Smooth muscle cell of the brain vasculature (primary cell): ENCODE measurements around the gene GNAT1.
"Not testable (repeated sequence)": the region's sequence is repeated elsewhere in the genome, so short reads cannot be mapped to it uniquely, and the experiment has no call there.

Experiments
- DNase-seq: peaks from one replicate; pipeline ENCODE4 v3.0.0-alpha.2; 2012; ENCODE audit warnings: low read depth, low spot score

The GNAT1 gene

DNA sequence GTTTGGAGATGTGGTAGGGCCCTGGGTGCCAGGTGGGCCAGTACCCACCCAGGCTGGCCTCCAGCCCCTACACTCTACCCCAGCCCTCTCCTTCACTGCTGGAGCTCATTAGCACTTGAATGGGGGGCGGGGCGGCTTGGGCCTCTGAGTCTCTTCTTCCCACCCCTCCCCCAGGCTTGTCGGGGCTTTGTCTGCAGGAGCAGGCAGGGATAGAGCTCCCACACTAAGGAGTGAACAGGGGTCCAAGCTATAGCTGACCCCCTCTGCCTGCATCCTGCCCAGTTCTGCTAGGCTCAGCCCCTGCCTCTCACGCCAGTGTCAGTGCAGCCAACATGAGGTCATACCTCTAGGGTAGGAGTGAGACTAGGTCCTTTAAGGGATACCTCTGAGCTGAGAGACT, 49.8 kb downstream of the GNAT1 start:
- no peak for DNase-seq

DNA sequence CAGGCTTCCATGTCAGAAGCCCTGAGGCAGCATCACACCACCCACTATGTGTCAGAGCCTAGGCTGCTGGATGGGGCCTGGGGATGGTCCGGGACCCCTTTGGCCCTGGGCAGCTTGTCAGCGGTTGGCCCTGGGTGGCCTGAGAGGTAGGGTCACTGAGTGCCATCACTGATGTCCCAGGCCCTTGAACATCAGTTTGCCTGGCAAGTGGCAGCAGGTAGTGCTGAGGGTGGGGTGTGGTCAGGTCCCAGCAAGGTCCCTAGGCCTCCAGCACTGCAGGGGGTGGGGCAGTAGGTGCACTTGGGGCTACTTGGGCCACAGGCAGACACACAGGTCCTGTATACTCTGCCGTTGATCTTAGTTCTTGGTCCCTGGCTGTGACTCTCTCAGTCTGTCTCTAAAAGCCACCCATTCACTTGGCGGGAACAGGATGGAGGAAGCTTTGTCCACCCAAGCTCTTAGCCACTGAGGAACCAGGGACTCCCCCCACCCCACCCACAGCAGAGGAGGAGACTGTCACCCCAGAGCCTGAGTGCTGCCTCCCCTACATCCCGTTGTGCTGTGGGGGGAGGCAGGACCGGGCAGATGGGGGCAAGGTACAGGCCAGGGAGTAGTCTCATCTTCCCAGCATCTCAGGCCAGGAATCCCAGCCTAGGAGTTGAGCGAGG, 50.4 kb downstream of the GNAT1 start:
- DNase-seq = no peak

DNA sequence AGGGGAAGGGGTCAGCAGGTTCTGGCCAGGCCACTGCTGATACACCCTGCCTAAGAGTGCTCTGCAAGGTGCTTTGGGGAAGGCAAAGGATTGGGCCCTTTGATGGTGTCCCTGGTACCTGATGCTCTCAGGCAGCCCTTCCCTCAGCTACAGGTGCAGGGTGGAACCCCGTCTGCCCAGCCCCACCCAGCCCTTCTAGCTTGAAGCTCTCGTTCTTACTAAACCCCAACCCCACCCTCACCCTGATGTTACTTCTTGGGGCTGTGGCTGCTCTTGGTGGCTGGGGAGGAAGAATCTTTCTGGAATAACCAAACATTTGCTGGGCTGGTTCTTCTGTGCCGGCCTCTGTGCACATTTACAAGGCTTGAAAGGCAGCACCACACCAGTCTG, 51.0 kb downstream of the GNAT1 start:
- no peak for DNase-seq

DNA sequence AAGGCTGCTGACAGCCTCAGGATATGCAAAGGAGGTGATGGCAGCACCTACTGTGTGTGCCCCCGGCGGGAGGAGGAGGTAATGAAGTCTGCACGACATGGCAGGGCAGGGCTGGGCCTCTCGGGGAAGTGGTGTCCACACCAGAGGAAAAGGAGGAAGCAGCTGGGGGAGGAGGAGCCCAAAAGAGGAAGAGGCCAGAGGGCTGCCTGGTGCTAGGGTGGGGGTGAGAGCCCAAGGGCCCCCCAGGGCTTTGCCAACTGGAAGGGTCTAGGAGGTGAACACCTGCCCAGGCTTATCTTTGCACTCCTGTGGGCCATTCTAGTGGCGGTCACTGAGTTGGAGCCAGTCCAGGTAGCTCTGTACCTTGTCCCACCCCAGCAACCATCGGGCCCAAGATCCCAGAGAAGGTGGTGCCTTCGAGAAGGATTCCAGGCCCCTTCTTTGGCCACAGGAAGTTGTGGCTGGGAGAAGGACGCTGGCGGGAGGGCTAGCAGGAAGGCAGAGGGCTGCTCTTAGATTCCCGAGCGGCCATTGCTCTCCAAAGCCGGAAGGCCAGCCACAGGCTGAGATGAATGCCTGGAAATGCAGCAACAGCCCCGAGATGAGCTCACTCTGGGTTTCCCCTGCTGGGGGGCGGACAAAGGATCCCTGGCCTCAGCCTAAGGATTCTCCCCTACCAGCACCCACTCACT, 51.6 kb downstream of the GNAT1 start:
- DNase-seq = no peak

DNA sequence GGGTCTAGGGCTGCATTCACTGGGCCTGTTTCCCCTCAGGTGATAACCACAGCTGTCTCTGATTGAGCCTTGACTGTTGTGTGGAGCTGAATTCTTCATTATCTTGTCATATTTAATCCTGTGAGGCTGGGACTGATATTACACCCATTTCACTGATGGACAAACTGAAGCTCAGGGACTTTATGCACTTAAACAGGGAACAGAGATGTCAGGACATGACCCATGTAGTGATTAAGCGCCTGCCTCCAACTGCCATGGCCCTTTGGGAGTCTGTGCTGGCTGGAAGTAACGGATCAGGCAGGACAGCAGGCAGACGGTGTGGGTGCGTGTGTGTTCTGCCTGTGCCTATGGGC, 52.1 kb downstream of the GNAT1 start:
- DNase-seq = no peak

DNA sequence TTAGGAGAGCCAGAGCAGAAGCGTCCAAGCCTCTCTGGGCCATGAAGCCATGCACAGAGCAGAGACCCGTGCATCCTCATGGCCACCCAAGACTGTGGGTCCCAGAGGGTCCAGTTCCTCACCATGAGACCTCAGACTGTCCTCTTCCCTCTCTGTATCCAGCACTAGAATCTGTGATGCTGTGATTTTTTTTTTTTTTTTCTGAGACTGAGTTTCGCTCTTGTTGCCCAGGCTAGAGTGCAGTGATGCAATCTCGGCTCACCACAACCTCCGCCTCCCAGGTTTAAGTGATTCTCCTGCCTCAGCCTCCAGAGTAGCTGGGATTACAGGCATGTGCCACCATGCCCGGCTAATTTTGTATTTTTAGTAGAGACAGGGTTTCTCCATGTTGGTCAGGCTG, 53.4 kb downstream of the GNAT1 start:
- not testable (repeated sequence) for DNase-seq

DNA sequence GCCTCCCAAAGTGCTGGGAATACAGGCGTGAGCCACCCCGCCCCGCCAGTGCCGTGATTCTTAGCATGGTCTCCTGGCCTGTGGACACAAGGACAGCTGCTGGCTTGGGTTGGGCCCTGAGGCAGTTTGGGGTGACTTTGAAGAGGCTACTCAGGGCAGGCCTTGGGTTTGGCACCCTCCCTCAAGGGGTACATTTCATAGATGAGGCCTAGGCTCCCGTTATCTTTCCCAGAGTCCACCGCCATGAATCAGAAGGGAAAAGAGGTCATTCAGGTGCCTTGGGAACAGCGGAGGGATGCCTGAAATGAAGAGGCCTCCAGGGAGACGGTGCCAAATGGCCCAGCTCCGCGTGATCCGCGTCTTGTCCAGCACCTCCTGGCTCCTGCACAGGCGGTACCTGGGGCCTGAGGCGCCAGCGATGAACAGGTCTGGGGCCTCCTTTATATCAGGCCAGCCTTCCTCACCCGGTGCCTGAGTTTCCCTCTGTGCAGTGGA, 53.9 kb downstream of the GNAT1 start:
- no peak for DNase-seq

DNA sequence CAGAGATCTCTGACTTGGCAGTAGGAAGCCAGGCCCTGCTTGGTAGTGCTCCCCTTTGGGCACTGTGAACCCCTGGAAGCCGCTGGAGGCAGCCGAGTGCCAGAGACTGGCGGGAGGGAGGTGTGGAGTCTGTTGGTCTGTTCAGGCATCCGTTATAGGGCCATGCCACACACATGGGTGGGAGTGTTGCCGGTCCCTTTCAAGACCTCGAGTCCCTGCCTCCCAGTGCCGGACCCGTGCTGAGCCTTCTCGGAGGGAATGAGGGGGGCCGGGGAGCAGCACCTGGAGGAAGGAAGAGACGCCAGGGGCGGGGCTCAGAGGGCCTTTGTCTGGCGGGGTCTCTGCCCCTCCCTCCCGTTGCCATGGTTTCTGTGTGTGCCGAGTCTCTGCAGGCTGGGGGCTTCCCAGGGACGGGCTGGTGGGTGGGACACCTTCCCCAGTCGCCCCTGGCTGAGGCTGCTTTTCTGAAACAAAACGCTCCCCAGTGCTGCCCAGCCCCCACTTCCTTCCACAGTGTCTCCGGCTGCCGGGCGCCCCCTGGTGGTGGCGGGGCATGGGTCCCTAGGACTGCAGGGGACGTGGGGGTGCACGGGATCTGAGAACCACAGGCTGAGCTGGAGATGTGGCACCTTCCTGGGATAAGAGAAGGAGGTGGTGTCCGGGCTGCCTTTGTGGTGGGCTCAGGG, 54.6 kb downstream of the GNAT1 start:
- peak; percentile 82 for DNase-seq

DNA sequence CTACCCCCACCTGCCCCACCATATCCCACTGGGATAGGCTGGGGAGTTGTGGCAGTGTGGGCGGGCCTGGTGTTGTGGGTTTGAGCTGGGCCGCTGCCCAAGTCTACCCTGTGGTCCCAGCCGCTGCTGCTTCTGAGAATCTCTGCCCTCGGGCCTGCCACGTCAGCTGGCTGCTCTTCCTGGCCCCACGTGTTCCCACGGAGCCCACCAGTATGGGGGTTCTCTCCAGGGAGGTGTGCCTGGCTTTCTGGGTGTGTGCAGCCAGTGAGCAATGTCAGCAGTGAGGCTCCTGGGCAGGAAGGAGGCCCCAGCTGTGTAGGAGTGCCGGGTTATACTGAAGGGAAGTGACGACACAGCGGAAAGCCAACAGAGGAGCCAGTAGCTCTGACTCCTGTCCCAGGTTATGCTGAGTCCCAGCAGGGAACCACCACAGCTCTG, 55.1 kb downstream of the GNAT1 start:
- peak; percentile 80 for DNase-seq
